NCI-H748 treated with DMSO at 0.1 percent for 48 hours (cell line): Measurements from ENCODE around the gene PTGES.
"Not testable (repeated sequence)": the region's sequence is repeated elsewhere in the genome, so short reads cannot be mapped to it uniquely, and the experiment has no call there.

Source experiments
- DNase-seq: peaks from one replicate; lab custom pipeline; 2025; lab: John Stamatoyannopoulos, UW

The PTGES gene

DNA sequence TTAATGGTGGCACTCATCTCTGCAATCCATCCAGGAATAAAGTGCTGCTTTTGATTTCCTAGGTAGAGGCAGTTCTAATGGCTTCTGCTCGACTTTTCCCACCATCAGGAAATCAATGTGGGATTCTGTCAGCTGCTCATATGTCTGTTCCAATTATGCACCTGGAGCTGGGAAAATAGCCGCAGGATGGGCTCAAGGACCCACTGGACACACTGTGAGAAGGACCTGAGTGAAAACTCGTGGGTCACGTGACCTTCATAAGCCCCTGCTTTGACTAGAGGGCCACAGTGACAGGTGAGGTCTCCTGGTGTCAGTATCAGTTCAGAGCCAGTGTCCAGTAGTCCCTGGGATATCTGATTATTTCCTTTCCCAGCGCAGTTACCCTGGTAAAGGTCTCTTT lies 17.9 kb upstream of the PTGES start:
- no peak for DNase-seq

DNA sequence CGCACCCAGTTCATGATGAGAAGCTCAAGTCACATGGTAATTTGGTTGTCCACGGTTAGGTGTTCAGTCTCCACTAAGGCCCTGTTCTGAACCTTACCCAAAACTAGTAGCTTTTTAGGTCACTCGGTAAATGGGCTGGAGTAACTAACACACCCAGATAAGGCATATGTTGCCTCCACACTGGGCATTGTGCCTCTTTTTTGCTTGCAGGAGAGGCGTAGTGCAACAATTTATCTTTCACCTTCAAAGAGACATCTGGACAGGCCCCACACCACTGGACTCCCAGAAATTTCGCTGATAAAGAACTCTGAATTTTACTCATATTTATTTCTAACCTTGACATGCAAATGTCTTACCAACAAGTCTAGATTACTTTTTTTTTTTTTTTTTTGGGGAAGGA lies 16.8 kb upstream of the PTGES start:
- no peak for DNase-seq

DNA sequence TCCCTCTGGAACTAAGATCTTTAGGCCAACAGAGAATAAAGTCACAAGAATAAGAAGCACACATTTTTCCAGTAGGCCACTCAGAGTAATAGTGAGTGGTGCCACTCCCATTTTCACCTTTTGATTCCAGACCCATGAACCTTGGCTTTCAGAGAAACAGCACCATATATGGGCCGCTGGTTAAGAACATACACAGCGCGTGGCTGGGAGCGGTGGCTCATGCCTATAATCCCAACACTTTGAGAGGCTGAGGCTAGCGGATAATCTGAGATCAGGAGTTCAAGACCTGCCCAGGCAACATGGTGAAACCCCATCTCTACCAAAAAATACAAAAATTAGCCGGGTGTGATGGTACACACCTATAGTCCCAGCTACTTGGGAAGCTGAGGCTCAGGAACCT lies 15.6 kb upstream of the PTGES start:
- DNase-seq = no peak

DNA sequence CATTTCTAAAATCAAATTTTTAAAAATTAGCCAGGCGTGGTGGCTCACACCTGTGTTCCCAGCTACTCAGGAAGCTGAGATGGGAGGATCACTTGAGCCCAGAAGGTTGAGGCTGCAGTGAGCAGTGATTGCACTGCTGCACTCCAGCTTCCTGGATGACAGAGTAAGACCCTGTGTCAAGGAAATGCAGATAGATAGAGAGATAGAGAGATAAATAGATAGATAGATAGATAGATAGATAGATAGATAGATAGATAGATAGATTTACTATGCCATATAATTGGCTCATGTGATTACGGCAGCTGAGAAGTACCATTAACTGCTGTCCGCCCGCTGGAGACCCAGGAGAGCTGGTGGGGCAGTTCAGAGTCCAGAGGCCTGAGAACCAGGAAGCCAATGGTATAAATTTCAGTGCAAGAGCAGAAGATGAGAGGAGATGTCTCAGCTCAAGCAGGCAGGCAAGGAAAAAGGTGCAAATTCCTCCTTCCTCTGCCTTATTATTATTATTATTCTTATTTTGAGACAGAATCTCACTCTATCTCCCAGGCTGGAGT lies 13.0 kb upstream of the PTGES start:
- no peak for DNase-seq

DNA sequence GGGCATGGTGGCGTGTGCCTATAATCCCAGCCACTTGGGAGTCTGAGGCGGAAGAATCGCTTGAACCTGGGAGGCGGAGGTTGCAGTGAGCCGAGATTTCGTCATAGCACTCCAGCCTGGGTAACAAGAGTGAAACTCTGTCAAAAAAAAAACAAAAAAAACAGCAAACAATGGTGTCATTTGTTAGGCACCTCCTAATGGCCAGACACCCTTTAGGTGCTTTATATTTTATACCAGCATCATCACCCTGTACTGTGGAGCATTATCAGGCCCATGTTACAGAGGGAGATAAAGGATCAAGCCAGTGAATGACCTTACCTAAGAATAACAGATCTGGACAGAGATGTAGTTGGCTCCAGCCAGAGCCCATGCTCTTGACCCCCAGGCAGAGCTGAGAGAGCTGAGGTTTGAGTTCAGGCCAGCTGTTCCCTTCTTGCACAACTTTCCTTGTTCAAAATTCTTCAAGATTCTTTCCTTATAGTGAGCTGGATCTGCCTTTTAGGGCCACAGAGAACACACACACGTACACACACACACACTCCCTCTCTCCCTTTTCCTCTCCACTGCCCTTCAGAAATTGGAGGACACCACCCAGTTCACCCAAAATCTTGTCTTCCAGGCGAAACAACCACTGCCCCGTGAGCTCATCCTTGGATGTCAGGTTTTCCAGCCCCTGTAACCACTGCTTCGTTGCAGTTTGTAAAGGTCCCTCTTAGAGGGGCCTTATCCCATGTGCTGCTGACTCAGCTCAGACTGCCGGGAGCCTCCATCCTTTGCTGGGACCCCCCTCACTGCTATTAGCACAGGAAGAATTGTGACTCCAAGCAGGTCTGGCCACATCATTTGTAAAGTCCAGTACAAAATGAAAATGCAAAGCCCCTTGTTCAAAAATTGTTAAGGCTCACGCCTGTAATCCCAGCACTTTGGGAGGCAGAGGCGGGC lies 10.4 kb upstream of the PTGES start:
- no peak for DNase-seq

DNA sequence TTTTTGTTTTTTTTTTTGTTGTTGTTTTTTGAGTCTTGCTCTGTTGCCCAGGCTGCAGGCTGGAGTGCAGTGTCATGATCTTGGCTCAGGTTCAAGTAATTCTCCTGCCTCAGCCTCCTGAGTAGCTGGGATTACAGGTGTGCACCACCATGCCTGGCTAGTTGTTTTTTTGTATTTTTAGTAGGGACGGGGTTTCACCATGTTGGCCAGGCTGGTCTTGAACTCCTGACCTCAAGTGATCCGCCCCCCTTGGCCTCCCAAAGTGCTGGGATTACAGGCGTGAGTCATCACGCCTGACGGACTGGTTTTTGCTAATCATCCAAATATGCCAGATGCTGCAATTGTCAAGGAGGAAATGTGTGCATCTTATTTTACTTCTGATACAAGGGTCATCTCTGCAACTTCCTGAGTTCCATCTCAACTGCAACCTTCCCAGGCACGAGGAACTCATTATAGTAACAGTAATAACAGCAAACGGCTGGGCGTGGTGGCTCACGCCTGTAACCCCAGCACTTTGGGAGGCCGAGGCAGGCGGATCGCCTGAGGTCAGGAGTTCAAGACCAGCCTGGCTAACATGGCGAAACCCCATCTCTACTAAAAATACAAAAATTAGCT lies 9.6 kb upstream of the PTGES start:
- DNase-seq = not testable (repeated sequence)

DNA sequence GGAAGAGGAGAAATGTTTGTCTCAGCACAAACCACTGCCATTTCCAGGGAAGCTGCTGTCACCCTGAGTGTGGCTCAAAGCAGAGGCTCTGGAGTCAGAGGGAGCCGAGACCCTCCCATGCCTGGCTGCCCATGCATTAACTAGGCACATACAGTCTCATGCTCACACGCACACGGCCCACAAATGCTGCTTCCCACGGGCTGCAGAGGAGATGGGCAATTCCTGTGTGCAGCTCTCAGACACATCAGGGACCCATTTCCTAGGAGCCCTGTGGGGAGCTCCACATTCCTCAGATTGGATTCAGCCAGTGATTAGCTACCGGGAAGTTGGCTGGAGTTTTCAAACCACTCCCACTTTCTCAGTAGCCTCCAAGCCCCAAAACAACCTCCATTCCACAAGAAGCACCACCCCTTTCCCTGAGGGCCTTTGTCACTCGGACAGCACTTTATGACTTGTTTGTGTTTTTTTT lies 9.1 kb upstream of the PTGES start:
- DNase-seq = no peak

DNA sequence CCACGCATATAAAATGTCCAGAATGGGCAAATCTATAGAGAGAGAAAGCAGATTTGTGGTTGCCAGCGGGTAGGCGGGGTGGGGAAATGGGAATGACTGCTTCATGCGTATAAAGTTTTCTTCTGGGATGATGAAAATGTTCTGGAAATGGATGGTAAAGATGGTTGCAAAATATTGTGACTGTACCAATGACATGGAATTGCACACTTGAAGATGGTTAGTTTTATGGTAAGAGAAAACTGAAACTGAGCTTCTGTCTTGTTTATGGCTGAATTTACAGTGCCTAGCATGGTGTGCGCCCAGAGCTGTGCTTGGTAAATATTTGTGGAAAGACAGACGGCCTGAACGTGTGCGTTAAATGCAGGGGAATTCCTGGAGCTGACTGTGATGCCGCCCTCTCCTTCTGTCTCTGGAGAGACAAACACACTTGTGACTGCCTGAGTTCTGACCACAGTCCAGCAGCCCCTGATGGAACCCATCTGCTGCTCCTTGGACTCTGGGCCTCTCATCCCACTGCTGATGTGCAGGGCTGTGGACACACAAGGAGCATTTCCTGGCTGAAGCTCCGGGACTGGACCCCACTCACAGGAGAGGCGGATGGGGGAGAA lies 8.6 kb upstream of the PTGES start:
- DNase-seq = no peak

DNA sequence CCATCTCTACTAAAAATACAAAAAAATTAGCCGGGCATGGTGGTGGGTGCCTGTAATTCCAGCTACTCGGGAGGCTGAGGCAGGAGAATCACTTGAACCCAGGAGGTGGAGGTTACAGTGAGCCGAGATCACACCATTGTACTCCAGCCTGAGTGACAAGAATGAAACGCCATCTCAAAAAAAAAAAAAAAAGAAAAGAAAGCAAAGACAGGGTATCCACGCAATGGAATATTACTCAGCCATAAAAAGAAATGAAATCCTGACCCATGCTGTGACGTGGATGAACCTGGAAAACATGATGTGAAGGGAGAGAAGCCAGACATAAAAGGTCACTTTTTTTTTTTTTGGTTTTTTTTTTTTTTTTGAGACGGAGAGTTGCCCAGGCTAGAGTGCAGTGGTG lies 7.9 kb upstream of the PTGES start:
- DNase-seq = not testable (repeated sequence)

DNA sequence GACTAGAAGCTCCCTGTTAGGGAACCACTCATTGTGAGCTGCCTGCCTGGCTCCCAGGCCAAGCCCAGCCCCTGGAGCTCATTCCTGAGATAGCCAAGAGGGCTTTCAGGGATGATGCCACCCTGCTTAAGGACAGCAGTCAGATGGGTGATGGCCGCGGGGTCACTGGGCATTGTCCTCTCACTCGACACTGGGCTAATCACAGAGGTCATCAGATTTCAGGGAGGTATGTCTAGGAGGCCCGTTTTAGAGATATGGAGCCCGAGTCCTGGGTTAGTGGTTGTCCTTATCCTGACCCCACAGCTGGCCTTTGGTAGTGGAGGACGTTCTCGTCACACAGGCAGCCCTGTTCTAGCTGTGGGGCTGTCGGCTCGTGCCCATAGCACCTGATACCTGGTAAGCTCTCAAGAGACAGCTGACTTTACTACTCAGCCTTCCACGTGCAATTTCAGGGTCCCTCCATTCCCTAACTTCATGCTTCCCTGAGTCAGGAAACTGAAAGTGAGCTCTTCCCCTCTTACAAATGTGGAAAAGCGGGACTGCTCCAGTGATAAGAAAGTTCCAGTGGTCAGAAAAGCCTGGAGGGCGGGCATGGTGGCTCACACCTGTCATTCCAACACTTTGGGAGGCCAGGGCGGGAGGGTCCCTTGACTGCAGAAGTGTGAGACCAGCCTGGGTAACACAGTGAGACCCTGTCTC lies 7.1 kb upstream of the PTGES start:
- no peak for DNase-seq

DNA sequence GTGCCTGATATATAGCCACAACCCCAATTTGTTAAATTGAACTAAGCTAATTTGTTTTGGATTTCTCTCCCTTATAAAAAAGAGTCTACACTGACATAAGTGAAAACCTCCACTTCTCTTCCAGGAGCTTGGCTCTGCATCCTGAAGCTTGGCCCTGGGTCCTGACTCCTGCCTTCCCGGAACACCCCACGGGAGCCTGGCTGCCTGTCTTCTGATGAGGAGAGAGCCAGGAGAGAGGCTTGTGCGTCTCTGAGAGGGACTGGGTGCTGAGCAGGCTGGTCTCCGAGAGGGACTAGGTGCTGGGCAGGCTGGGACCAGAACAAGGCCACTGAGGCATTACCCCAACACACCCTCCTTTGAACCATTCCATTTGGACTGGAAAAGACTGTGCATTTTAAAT lies 6.5 kb upstream of the PTGES start:
- no peak for DNase-seq

DNA sequence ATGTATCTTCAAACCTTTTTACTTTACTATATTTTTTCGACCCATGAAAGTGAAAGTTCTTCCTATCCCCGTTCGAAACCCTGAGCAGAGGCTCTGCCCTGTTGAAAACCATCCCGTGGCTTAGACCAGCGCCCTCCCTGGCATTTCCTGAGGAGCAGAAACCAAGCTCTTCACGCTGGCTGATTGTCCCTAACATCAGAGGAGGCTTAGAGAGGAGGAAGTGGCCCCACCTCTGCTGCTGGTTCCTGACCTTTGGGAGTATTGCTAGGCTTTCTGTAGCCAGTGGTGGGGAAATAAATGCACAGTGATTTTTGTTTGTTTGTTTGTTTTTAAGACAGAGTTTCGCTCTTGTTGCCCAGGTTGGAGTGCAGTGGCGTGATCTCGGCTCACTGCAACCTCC lies 4.2 kb upstream of the PTGES start:
- DNase-seq = no peak

DNA sequence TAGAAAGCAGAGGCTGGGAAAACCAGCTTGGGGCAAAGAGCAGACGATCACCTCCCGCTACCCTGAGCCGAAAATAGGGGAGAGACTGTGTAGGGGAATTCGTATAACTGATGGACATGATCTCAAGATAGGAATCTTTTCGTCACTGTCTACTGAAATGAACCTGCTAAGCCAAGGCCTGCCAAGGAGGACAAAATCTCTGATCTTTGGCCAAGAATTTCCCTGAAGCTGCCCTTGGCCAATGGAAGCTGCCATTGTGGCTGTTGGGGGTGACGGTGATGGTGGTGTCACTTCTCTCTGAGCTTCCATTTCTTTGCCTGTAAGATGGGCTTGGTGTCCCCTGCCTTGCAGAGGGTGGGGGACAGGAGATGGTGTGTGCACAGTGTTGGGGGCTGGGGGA lies 3.3 kb upstream of the PTGES start:
- no peak for DNase-seq

DNA sequence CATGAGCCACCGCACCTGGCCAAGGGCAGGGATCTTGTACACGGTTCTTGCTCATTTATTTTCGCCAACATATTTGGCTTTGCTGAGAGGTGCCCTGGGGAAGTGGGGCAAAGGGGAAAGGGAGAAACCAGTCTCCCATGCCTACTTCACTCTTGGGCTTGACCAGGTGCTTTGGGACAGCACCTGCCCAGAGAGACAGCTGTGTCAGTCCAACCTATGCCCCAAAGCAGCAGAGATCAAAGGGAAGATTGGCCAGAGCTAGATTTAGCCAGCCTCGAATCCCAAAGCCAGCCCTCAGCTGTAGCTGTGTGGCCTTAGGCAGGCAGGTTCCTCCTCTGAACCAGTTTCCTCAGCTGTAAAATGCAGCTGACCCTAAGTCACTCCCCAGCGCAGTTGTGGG lies 2.3 kb upstream of the PTGES start:
- DNase-seq = no peak

DNA sequence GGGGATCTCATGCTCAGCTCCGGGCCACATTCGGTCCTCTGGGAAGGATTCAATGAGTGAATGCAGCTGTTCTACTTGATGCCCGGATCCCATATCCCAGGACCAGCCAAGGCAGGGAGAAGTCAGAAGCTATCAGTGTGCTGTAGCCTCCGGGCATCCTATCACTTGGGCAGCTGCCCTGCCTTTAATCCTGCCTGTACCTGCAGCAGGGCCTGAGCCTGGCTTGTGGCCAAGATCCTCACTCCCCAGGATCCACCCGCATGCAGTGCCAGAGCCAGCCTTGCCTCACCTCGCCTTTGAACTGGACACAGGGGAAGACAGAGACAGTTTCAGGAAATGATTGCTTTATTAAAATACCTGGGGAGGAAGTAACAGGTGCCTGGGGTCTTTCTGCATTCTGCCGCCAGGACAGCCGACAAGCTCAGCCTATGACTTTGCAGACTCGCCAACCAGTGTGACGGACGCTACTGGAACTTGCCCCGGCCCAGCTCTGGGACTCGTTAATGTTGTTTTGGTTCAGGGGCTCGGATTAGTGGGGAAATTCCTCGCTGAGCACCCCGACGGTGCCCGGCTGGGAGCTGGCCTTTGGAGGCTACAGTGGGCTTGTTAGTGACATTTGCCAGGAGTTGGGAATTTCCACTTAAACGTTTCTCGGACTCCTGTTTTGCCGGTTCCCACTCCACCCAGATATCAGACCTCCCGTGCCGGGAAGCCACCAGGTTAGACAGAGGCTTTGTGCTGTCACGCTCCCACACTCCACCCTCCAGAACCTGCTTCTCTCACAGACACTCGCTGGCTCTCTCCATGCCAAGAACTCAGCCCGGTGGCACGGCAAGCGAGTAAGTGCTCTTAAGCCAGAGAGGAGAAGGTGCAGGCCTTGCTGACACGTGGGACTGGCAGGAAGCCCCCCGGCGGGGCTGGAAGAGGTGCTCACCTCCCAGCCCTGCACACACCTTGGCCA lies 721 bp downstream of the PTGES start:
- DNase-seq = no peak

DNA sequence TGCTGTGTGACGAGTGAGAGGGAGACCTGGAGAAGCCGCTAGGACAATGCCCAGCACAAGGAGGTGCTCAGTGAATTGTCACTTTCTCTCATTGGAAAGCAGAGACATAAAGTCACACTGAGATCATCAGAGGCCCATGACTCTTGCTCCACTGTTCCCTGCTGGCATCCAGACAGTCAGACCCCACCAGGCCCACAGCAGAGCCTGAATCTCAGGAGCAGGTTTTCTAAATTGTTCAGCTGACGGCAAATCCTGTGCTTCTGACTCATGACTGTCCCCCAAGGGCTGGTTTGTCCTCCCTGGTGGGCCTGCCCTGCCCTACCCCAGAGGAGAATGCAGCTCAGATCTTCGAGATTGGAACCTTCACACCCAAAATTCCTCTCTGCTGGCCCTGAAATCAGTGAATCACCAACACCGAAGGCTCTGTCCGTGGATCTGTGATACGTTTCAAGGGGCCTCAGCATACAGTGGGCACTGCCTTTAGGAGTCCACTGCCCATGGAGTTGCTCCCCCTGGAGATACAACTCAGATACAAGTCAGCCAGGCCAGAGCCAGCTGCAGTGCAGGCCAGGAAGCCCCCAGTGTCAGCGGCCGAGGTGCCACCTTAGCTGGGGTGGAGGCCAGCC lies 2.7 kb downstream of the PTGES start:
- DNase-seq = no peak

DNA sequence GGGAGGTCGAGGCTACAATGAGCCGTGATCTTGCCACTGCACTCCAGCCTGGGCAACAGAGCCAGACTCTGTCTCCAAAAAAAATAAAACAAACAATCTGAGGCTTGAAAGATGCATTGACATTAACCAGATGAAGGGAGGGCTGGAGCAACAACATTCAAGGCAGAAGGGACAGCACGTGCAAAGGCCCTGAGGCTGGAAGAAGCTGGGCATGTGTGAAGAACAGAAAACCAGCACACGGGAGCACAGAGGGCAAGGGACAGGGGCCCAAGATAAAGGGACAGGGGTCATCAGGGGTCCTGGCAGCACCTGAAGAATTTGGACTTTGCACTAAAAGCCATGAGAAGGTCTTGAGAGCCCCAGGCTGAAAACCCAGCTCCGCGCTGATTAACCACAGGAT lies 3.3 kb downstream of the PTGES start:
- no peak for DNase-seq

DNA sequence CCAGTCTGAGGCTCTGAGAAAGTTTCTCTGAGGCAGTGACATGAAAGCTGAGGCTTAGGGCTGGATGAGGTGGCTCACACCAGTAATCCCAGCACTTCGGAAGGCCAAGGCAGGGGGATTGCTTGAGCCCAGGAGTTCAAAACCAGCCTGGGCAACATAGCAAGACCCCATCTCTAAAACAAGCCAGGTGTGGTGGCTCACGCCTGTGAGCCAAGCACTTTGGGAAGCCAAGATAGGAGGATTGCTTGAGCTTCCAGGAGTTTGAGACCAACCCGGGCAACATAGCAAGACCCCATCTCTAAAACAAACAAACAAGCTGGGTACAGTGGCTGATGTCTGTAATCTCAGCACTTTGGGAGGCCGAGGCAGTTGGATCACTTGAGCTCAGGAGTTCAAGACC lies 3.8 kb downstream of the PTGES start:
- not testable (repeated sequence) for DNase-seq

DNA sequence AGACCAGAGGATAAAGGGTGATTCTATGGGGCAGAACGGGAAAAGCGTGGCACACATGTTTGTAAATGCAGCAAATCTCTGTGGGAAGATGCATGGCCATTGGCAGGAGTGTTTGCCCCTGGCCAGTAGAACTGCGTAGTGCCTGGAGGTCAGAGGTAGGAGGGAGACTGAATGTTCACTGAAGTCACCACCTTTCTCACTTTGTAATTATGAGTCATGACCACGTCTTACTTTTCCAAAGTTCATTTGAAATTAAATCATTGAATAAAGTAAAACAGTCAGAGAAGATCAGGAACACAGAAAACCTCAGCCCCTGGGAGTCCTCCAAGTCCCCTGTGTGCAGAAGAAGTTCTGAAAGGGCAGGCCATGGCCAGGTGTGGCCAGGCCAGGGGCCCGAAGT lies 4.6 kb downstream of the PTGES start:
- no peak for DNase-seq

DNA sequence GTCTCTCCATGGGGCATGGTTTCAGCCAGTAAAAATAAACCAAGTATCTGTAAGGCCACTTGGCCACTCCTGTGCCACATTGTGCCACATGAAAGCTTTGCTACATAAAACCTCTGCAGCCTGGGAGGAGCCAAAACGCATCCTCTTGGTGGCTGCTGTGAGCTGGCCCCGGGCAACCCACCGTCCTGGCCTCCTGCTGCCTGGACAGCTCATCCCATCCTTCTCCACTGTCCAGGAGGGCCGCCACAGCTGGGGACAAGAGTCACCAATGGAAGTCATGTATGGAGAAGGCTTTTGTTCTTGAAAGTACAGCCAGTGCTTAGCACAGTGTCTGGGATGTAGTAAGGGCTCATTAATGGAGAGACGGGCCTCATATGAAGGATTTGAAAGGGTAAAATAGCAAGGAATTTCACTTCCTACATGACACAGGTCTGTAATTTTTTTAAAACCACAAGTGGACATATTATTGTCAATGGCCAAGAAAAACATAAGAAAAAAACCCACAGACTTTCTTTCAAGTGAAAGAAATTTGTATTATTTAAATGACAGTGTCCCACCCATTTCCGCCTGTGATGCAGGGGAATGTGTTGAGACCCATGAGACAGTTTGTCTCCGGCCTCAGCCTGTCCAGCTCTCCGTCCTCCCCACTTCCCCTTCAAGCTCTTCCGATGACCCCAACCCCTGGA lies 6.6 kb downstream of the PTGES start:
- no peak for DNase-seq
